Skin epidermis (tissue), 12 donors: ENCODE results near the gene PCDHA12.
"Not testable (repeated sequence)": the region's sequence is repeated elsewhere in the genome, so short reads cannot be mapped to it uniquely, and the experiment has no call there.

ENCODE experiments used
- H3K27ac ChIP-seq, 21 experiments: fragments of 200-600 bp; sonication (generic) in 11 of 21; one replicate each; pipeline ENCODE4 v1.5.0; 2020; ENCODE audit warnings: mild to moderate bottlenecking in 3 of 21, inconsistent platforms in 2 of 21, moderate library complexity in 2 of 21
- H3K4me3 ChIP-seq, 7 experiments: fragments of 200-600 bp; sonication (generic) in 2 of 7; one replicate each; pipeline ENCODE4 v1.5.0; 2020; ENCODE audit warnings: inconsistent platforms in 2 of 7, mild to moderate bottlenecking in 2 of 7, moderate library complexity in 1 of 7

The PCDHA12 gene

DNA sequence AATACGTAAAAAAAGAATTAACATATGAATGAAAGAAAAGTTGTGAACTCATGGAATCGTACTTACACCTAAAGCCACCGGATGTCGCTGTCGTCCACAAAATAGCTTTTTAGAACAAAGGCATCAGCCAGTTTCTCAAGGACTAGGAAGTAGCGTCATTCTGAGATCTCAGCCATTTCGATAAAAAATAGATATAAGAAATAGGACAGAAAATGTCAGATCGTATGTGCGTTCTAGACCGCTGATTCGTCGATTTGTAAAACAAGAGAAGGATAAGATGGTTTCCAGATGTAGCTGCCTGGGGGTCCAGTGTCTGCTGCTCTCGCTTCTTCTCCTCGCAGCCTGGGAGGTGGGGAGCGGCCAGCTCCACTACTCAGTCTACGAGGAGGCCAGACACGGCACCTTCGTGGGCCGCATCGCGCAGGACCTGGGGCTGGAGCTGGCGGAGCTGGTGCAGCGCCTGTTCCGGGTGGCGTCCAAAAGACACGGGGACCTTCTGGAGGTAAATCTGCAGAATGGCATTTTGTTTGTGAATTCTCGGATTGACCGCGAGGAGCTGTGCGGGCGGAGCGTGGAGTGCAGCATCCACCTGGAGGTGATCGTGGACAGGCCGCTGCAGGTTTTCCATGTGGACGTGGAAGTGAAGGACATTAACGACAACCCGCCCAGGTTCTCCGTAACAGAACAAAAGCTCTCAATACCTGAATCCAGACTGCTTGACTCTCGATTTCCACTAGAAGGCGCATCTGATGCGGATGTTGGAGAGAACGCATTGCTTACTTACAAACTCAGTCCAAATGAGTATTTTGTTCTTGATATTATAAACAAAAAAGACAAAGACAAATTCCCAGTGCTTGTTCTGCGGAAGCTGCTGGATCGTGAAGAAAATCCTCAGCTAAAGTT, 19.1 kb upstream of the PCDHA12 start, which contains the start of gene PCDHA10:
Gene PCDHA10 (plus strand): TSS at position 126 of the 903 bp plus-strand sequence. CDS start 152 bp downstream, at position 278.
- no peak within 1 kb of the TSS for H3K4me3 ChIP-seq
- H3K27ac ChIP-seq = no peak within 1 kb of the TSS

DNA sequence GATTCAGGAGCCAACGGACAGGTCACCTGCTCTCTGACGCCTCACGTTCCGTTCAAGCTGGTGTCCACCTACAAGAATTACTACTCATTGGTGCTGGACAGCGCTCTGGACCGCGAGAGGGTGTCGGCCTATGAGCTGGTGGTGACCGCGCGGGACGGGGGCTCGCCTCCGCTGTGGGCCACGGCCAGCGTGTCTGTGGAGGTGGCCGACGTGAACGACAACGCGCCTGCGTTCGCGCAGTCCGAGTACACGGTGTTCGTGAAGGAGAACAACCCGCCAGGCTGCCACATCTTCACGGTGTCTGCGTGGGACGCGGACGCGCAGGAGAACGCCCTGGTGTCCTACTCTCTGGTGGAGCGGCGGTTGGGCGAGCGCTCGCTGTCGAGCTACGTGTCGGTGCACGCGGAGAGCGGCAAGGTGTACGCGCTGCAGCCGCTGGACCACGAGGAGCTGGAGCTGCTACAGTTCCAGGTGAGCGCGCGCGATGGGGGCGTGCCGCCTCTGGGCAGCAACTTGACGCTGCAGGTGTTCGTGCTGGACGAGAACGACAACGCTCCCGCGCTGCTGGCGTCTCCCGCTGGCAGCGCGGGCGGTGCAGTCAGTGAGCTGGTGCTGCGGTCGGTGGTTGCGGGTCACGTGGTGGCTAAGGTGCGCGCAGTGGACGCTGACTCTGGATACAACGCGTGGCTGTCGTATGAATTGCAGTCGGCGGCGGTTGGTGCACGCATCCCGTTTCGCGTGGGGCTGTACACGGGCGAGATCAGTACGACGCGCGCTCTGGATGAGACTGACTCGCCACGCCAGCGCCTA, 17.7 kb upstream of the PCDHA12 start:
- Histone ChIP-seq H3K27ac (no peak overlapping the region), H3K4me3 (no peak overlapping the region)

DNA sequence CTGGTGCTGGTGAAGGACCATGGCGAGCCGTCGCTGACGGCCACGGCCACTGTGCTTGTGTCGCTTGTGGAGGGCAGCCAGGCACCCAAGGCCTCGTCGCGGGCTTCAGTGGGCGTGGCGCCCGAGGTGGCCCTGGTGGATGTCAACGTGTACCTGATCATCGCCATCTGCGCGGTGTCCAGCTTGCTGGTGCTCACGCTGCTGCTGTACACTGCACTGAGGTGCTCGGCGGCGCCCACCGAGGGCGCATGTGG, 17.2 kb upstream of the PCDHA12 start:
- no peak overlapping the region for H3K4me3 ChIP-seq

DNA sequence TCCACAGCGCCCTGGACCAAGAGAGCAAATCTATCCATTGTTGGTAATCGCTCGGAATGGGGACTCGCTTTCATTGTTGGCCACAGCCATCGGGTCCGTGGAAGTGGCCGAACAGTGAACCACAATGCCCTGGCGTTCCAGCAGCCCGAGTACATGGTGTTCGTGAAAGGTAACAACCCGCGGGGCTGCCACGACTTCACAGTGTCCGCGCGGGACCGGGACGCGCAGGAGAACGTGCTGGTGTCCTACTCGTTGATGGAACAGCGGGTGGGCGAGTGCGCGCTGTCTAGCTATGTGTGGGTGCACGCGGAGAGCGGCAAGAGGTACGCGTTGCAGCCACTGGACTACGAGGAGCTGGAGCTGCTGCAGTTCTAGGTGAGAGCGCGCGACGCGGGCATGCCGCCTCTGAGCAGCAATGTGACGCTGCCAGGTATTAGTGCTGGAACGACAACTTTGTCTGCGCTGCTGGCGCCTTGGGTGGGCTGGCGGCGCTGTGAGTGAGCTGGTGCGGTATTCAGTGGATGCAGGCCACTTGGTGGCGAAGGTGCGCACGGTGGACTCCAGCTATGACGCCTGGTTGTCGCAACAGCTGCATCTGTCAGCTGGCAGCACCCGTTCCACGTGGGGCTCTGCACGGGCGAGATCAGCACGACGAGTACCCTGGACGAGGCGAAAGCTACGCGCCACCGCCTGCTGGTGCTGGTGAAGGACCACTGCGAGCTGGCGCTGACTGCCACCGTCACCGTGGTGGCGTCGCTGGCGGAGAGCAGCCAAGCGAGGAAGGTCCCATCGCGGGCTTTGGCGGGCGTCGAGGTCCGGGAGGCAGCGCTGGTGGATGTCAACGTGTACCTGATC, 12.4 kb upstream of the PCDHA12 start:
- Histone ChIP-seq H3K27ac (no peak overlapping the region), H3K4me3 (no peak overlapping the region)

More for the DNA sequence above, 17.2 kb upstream of the PCDHA12 start:
- no peak overlapping the region for H3K27ac ChIP-seq

DNA sequence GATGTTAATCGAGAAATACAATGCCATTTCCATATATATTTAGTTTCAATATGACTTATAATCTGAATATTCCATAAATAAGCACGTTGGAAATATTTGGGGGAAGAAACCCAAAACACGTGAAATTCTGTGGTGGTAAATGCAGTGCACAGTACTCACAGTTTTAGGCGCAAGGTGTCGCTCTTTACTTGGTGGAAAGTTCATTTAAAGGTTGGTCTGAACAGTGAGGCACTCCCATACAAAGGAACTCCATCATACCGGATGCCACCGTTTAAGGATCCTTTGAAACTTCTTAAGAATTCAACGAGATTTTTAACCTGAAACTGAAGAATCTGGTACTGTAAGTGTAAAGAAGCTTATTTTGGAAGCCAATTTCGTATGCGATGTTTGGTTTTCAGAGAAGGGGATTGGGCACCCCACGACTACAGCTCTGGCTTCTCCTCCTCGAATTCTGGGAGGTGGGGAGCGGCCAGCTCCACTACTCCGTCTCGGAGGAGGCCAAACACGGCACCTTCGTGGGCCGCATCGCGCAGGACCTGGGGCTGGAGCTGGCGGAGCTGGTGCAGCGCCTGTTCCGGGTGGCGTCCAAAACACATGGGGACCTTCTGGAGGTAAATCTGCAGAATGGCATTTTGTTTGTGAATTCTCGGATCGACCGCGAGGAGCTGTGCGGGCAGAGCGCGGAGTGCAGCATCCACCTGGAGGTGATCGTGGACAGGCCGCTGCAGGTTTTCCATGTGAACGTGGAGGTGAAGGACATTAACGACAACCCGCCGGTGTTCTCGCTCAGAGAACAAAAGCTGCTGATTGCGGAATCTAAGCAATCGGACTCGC, 6.2 kb upstream of the PCDHA12 start, which contains the start of gene PCDHA11:
Gene PCDHA11 (plus strand): TSS at position 237 of the 834 bp plus-strand sequence. CDS start 147 bp downstream, at position 384.
- H3K27ac ChIP-seq = no peak within 1 kb of the TSS
- H3K4me3 ChIP-seq = no peak within 1 kb of the TSS

DNA sequence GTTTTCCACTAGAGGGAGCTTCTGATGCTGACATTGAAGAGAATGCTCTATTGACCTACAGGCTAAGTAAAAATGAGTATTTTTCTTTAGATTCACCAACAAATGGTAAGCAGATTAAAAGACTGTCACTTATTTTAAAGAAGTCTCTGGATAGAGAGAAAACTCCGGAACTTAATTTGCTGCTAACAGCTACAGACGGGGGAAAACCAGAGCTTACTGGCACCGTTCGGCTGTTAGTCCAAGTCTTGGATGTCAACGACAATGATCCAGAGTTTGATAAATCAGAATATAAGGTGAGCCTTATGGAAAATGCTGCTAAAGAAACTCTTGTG, 5.6 kb upstream of the PCDHA12 start:
- Histone ChIP-seq H3K27ac (no peak overlapping the region), H3K4me3 (no peak overlapping the region)

DNA sequence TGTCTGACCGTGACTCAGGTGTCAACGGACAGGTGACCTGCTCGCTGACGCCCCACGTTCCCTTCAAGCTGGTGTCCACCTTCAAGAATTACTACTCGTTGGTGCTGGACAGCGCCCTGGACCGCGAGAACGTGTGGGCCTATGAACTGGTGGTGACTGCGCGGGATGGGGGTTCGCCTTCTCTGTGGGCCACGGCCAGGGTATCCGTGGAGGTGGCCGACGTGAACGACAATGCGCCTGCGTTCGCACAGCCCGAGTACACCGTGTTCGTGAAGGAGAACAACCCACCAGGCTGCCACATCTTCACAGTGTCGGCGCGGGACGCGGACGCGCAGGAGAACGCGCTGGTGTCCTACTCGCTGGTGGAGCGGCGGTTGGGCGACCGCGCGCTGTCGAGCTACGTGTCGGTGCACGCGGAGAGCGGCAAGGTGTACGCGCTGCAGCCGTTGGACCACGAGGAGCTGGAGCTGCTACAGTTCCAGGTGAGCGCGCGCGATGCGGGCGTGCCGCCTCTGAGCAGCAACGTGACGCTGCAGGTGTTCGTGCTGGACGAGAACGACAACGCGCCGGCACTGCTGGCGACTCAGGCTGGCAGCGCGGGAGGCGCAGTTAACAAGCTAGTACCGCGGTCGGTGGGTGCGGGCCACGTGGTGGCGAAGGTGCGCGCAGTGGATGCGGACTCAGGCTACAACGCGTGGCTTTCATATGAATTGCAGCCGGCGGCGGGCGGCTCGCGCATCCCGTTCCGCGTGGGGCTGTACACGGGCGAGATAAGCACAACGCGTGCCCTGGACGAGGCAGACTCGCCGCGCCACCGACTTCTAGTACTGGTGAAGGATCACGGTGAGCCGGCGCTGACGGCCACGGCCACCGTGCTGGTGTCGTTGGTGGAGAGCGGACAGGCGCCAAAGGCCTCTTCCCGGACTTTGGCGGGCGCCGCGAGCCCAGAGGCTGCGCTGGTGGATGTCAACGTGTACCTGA, 4.6 kb upstream of the PCDHA12 start:
- Histone ChIP-seq H3K4me3 (no peak overlapping the region), H3K27ac (no peak overlapping the region)

DNA sequence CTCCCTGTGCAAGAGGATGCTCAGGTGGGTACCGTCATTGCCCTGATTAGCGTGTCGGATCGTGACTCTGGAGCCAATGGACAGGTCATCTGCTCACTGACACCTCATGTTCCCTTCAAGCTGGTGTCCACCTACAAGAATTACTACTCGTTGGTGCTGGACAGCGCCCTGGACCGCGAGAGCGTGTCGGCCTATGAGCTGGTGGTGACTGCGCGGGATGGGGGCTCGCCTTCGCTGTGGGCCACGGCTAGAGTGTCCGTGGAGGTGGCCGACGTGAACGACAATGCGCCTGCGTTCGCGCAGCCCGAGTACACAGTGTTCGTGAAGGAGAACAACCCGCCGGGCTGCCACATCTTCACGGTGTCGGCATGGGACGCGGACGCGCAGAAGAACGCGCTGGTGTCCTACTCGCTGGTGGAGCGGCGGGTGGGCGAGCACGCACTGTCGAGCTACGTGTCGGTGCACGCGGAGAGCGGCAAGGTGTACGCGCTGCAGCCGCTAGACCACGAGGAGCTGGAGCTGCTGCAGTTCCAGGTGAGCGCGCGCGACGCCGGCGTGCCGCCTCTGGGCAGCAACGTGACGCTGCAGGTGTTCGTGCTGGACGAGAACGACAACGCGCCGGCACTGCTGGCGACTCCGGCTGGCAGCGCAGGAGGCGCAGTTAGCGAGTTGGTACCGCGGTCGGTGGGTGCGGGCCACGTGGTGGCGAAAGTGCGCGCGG, 1.6 kb downstream of the PCDHA12 start:
- H3K27ac ChIP-seq = not testable (repeated sequence)

DNA sequence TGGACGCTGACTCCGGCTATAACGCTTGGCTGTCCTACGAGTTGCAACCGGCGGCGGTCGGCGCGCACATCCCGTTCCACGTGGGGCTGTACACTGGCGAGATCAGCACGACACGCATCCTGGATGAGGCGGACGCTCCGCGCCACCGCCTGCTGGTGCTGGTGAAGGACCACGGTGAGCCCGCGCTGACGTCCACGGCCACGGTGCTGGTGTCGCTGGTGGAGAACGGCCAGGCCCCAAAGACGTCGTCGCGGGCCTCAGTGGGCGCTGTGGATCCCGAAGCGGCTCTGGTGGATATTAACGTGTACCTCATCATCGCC, 2.1 kb downstream of the PCDHA12 start:
- no peak overlapping the region for H3K27ac ChIP-seq
- no peak overlapping the region for H3K4me3 ChIP-seq

More for the DNA sequence above, 1.6 kb downstream of the PCDHA12 start:
- H3K4me3 ChIP-seq = not testable (repeated sequence)

DNA sequence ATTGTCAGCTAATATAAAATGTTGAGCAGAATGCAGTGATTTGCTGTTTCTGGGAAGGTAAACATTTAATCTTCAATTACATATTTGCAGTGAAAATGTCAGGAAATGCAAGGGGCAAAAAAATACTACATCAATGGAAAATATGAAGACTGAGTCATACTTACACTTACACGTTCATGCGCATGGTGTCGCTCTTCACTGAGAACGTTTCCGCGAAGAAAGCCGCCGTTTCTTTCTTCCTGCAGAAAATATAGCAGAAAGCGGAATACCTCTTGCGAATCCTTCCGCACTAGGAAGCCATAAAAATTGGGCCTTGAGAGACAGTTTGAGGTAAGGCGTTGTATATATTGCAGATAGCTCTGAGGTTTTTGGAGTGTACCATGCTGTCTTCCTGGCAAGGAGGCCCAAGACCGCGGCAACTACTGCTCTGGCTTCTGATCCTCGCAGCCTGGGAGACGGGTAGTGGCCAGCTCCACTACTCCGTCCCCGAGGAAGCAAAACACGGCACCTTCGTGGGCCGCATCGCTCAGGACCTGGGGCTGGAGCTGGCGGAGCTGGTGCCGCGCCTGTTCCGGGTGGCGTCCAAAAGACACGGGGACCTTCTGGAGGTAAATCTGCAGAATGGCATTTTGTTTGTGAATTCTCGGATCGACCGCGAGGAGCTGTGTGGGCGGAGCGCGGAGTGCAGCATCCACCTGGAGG, 6.9 kb downstream of the PCDHA12 start, which contains the start of gene PCDHA13:
Gene PCDHA13 (plus strand): TSS at position 236 of the 702 bp plus-strand sequence. CDS start 145 bp downstream, at position 381.
- Histone ChIP-seq H3K4me3 (no peak within 1 kb of the TSS), H3K27ac (no peak within 1 kb of the TSS)

DNA sequence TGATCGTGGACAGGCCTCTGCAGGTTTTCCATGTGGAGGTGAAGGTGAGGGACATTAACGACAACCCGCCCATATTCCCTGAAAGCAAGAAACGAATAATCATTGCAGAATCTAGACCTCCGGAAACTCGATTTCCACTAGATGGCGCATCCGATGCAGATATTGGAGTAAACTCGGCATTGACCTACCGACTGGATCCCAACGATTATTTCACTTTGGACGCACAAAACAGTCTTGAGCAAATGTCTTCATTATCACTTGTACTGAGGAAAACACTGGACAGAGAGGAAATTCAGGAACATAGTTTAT, 7.4 kb downstream of the PCDHA12 start:
- Histone ChIP-seq H3K4me3 (no peak overlapping the region), H3K27ac (no peak overlapping the region)

DNA sequence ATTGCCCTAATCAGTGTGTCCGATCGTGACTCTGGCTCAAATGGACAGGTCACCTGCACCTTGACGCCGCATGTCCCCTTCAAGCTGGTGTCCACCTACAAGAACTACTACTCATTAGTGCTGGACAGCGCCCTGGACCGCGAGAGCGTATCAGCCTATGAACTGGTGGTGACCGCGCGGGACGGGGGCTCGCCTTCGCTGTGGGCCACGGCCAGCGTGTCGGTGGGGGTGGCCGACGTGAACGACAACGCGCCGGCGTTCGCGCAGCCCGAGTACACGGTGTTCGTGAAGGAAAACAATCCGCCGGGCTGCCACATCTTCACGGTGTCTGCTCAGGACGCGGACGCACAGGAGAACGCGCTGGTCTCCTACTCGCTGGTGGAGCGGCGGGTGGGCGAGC, 8.3 kb downstream of the PCDHA12 start:
- Histone ChIP-seq H3K4me3 (no peak overlapping the region), H3K27ac (no peak overlapping the region)

DNA sequence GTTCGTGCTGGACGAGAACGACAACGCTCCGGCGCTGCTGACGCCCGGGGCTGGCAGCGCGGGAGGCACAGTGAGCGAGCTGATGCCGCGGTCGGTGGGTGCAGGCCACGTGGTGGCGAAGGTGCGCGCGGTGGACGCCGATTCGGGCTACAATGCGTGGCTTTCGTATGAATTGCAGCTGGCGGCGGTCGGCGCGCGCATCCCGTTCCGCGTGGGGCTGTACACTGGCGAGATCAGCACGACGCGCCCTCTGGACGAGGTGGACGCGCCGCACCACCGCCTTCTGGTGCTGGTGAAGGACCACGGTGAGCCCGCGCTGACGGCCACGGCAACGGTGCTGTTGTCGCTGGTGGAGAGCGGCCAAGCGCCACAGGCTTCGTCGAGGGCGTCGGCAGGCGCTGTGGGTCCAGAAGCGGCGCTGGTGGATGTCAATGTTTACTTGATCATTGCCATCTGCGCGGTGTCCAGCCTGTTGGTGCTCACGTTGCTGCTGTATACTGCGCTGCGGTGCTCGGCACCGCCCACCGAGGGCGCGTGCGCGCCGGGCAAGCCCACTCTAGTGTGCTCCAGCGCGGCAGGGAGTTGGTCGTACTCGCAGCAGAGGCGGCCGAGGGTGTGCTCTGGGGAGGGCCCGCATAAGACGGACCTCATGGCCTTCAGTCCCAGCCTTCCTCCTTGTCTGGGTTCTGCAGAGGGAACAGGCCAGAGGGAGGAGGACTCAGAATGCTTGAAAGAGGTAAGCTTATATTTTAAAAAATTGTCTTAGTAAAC, 9.0 kb downstream of the PCDHA12 start:
- no peak overlapping the region for H3K4me3 ChIP-seq

DNA sequence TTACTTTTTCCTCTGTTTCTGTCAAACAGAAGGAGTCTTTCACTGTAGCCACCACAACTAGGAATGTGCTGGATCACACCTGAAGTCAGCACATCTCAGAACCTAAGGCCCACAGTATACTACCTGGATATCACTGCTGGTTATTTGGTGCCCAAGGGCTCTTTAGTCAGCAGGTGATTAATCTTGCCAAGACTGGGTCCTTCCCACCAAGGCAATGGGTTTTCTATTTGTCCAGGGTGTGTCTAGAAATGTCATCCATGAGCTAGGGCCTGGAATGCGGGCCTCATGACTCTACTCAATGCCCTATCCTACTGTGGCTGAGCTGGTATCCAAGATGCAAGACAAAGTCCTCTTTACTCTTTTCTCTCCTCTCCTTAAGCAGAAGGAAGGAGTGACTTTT, 41.2 kb downstream of the PCDHA12 start:
- no peak overlapping the region for H3K27ac ChIP-seq
- no peak overlapping the region for H3K4me3 ChIP-seq

More for the DNA sequence above, 9.0 kb downstream of the PCDHA12 start:
- no peak overlapping the region for H3K27ac ChIP-seq

DNA sequence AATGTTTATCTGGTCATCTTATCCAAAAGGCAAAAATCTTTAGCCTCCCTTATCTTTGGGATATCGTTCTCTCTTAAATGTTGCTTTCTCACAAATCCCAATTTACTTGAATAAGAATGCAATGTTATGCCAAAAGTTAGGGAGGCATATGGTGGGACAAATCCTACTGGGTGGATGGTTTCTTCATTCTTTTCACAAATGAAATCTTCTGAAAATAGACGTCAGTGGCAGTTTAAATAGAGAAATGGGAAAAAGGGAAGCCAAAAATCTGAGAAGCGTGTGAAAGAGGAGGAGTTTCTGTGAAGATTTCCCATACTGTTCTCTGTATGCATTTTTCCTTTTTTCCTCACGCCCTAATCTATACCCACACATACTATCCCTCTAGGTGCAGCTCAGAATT, 48.5 kb downstream of the PCDHA12 start:
- Histone ChIP-seq H3K27ac (no peak overlapping the region), H3K4me3 (no peak overlapping the region)

DNA sequence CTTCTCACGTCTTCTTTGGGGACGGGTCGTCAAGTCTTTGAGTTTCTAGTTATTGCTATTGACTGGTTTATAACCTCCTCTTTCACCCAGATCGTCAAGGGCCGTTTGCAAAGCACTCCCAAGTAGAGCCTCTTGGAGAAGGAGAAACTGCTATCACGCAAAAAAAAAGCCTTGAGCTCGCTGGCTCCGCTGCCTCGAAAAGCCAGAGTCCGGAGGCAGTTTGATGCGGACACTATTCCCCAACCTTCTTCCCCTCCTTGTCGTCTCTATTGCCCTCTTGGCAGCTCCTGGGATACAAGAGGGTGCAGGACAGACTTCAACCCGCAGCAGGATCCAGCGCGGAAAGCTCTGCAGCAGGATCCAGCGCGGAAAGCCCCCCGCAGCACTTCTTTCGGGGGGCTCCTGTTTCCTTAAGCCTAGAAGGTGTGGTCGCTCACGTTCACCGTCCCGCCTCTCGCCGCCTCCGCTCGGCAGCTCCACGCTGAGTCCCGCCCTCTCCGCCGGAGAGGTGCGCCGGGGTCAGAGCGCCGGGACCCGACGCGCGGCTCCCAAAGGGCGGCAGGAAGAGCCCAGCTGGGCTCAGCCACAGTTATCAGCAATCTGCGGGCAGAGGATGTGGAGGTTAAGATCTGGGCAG, 50.8 kb downstream of the PCDHA12 start, which contains the start of gene PCDHAC1:
Gene PCDHAC1 (plus strand): TSS at position 494 of the 637 bp plus-strand sequence. CDS start 594 bp downstream, outside the sequence.
- Histone ChIP-seq H3K4me3 (peak within 1 kb of the TSS; percentile 2 to 33 (median 23)), H3K27ac (no peak within 1 kb of the TSS)
